DMS53 treated with DMSO at 0.1 percent for 48 hours (cell line): Measurements from ENCODE around the gene CNPY1.

Source experiments
- DNase-seq: peaks from one replicate; lab custom pipeline; 2025; ENCODE audit not compliant: unreplicated experiment; lab: John Stamatoyannopoulos, UW

Gene CNPY1

DNA sequence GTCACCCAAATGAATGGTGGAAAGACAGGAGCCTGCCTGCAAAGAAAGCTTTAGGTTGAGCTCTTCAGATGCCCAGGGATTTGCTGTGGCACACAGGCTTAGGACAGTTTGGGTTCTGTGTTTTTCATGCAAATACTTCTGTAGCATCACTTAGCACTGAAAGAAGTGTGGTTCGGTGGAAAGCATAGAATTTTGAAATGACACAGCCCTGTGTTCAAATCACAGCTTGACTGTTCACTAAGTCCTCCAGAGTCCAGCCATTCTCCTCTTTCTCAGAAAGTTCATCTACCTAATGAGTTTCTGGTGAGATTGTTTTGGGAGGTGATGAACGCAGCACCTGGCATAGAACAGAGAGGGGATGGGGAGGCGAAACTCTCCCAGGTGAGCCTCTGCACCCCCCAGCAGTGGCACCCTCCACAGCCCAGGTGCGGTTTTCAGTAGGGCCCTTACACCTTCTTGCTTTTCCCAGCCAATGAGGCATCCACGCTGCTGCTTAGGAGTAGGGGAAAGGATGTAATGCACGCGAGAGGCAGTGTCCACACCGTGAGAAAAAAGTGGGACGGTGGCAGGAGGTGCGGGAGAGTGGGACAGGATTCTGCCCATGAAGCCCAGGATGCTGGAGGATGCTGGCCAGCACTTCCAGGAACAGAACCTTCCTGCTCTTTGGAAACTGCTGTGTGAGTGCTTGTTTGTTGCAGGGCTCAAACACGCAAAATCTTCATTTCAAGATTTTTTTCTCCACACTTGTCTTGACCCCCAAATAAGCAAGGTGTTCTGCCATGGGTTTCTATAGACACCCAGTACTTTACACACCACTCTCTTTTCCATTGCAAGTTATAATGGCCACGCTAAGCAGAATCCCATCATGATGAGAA is 76.8 kb downstream of the CNPY1 start:
- no peak for DNase-seq

- no peak for DNase-seq
Observed at GRCh38 chr7:155468785-155469148, 77.6 kb downstream of the CNPY1 start.

DNA sequence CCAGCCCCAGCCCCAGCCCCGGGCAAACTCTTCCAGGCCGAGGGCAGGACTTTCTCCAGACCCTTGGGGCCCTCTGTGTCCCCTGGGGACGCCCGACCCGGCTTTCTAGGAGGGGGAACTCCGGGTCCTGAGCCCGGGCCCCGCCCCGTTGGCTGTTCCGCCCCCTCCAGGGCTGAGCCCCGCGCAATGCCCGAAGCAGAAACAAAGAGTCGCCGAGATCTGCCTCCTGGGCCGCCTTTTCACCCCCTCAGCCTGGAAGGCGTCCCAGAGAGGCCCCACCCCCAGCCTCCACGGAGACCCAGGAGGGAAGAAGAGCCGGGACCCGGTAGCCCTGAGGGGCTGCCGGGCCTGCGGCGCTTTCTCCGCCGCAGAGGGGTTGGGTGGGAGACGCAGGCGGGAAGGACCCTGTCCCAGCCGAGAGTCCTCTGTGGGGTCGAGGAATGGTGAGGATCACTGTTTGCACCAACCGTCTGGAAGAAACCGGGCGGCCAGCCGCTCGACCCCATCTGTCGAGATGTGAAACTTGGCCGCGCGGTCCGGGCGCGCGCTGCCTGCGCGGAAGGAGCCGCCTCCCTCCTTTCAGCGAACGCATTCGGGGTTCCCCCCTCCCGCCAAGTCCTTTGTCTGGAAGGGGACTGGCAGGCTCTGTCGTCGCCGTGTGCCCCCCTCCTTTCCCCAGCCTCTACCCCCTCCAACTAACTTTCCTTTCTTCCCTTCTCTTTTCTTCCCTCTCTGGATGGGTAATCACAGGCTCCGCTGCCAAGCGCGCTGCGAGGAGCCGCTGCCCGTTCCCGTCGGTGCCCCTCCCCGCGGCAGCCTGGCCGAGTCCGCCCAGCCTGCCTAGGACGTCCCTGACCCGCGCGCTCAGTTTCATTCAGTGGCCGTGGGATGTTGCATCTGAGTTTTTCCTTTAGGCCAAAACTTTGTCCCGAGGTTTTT is 78.2 kb downstream of the CNPY1 start:
- DNase-seq, result no peak

- DNase-seq, result no peak
Observed at GRCh38 chr7:155466814-155467733, 79.3 kb downstream of the CNPY1 start.

DNA sequence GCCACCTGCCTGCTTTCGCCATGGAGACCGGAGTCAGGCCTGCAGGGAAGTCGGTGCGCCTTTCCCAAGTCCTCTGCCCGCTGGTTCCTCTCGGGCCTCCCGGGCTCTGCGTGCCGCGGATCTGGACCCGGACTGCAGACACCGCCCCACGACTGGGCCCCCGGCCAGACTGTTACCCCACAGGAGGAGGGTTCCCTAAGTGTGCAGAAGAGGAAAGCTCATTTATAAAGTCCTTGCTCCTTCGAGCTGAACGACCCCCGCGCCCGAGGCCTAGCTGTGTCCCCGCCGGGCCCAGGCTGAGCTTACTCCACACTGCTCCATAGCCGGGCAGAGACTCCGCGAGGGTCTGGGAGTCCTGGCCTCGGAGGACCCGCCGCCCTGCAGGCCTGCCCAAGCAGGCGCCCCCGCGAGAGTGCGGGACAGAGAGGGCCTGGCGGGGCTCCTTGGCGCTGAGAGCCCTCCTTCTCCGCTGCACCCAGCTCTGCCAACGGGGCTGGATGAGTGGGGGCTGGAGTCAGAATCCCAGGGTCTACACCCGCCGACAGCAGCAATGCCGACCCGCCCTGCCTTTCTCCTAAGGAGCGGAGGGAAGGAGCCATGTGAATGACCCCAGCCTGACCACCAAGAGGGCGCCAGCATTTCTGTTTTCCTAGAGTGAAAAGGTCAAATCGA is 80.1 kb downstream of the CNPY1 start:
- no peak for DNase-seq

DNA sequence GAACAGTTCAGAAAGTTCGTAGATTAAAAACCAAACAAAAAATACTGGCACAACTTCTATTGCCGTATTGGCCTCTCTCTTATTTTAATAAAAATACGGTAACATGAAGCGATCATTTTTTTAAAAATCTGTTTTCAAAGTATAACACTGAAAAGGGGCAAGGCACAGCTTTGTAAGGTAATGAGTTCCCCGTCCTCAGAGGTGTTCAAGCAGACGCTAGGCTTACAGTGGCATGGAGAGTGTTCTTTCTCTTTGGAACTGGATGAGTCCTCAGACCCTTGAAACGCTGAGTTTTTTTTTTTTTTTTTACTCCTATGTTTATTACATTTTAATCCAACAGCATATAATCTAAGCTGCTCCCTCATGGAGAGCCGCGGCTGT is 80.6 kb downstream of the CNPY1 start:
- DNase-seq, result no peak

GRCh38 chr7:155464948-155465739 is 81.2 kb downstream of the CNPY1 start:
- no peak for DNase-seq

GRCh38 chr7:155464183-155464582 is 82.2 kb downstream of the CNPY1 start:
- no peak for DNase-seq

- no peak for DNase-seq
Observed at GRCh38 chr7:155463114-155463811, 83.1 kb downstream of the CNPY1 start.

DNA sequence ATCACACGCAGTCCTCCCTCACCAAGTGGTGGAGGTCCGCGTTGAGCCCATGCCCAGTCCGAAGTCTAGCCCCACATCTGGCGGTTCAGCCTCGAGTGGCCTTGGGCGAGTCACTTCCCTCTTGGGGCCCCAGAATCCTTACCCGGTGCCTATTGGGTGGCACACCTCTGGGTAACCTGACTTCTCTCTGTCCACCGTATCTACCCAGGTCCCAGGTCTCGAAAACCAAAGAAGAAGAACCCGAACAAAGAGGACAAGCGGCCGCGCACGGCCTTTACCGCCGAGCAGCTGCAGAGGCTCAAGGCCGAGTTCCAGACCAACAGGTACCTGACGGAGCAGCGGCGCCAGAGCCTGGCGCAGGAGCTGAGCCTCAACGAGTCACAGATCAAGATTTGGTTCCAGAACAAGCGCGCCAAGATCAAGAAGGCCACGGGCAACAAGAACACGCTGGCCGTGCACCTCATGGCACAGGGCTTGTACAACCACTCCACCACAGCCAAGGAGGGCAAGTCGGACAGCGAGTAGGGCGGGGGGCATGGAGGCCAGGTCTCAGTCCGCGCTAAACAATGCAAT is 84.1 kb downstream of the CNPY1 start:
- no peak for DNase-seq

- no peak for DNase-seq
Observed at GRCh38 chr7:155461631-155462030, 84.7 kb downstream of the CNPY1 start.

GRCh38 chr7:155460926-155461613 is 85.3 kb downstream of the CNPY1 start:
- DNase-seq, result no peak

GRCh38 chr7:155459700-155460461 is 86.5 kb downstream of the CNPY1 start:
- no peak for DNase-seq

DNA sequence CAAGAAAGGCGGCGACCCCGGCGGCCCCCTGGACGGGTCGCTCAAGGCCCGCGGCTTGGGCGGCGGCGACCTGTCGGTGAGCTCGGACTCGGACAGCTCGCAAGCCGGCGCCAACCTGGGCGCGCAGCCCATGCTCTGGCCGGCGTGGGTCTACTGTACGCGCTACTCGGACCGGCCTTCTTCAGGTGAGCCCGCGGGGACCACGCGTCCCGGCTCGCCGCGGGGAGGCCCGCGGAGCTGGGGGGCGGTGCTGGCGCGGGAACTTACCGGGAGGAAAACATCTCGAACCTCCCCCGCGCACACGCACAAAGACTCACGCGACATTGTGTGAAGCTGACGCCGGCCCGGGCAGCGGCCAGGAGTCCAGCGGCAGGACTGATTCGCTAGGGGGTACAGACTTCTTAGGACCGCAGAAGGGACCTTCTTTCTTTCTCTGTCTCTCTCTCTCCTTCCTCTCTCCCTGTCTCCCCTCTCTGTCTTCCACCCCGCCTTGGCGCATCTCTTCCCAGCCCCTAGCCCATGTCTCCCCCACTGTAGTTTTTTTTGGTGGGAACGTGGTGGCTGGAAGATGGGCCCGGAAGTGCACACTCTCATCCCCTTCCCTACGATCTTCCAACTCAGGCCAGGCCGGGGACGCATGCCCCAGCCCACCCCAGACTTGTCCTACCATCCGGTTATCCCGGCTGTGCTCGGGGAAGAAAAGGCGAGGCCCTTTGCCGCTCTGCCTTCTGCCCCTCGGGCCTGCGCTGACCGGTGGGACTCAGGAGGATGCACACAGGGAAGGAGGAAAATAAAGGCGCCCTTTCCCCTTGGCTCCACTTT is 87.3 kb downstream of the CNPY1 start:
- DNase-seq, result no peak

GRCh38 chr7:155458111-155458877 is 88.1 kb downstream of the CNPY1 start, which contains the start of gene EN2:
TSS of gene EN2 (plus strand) at chr7:155458129. CDS start at chr7:155458378, 249 bp downstream.
- no peak for DNase-seq
